Keratinocyte (primary cell): ENCODE data around the gene TPCN1.

Source experiments
- CTCF ChIP-seq, 3 experiments: IDR thresholded peaks in 1 of 3; conservative IDR thresholded peaks in 1 of 3; optimal IDR thresholded peaks in 1 of 3; 2 replicates in 2 of 3; 3 replicates in 1 of 3; pipeline versions ENCODE3 to v1.5.1; 2011; ENCODE audit warnings: low read length in 3 of 3, mild to moderate bottlenecking in 3 of 3, moderate library complexity in 2 of 3, control low read depth in 1 of 3, inconsistent platforms in 1 of 3; ENCODE audit not compliant: insufficient read depth in 2 of 3; ENCODE audit errors: extremely low read depth in 1 of 3
- EZH2 ChIP-seq: IDR thresholded peaks from one replicate; pipeline ENCODE4 v1.6.1; 2012; ENCODE audit warnings: inconsistent platforms, mild to moderate bottlenecking, low read length, moderate library complexity

DNA sequence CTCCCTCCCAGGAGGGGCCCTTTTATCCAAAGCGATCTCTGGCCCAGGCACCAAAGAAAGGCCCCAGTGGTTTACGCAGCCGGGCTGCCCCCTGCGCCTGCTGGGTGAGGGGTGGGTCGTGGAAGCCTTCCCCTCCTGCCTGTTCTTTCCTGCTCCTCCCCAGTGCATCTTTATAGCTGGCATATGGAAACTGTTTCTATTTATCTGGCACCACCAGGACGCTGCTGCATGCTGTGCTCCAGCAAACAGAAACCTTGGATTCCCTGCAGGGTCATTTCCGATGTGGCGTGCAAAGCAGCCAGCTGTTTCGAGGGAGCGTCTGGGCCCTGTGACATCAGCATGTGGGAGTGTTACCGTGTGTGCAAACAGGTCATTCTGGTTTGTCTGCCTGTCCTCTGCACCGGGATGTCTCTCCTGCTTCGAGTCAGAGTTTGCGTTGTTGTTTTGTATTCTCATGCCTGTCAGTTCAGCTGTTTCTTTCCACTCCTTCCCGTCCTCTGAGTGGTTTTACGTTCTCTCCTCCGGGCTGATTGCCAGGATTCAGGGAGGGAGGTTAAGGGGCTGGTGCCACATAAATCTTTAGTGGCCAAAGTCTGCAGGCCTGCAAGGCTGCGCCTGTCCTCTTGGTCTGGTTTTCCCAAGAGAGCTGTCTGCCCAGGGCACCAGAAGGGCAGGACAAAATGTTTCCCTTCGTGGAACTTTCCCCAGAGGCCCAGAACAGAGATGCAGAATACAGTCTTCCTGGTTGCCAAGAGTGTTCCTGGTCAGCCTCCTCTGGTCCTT is 24.6 kb downstream of the TPCN1 start:
- TF ChIP-seq CTCF (optimal IDR thresholded peaks at IDR 0.05 in 1 of 3, IDR thresholded peaks at IDR 0.05 in 1 of 3, conservative IDR thresholded peaks at IDR 0.05 in 1 of 3; ENCODE audit: extremely low read depth in 1 of 3, insufficient read depth in 2 of 3, low read length in 3 of 3) (no peak), EZH2 (no peak)
